ENCODE measurements around the gene WSCD1.

The WSCD1 gene

GRCh38 chr17:6107791-6108190 lies 37.6 kb downstream of the WSCD1 start:
- DNase-seq (ENCODE audit: low spot score), result no peak

GRCh38 chr17:6108382-6108781 lies 38.2 kb downstream of the WSCD1 start:
- no peak for DNase-seq (ENCODE audit: low spot score)

- no peak for DNase-seq (ENCODE audit: low spot score)
Observed at GRCh38 chr17:6108987-6109386, 38.8 kb downstream of the WSCD1 start.

- no peak for DNase-seq (ENCODE audit: low spot score)
Observed at GRCh38 chr17:6109536-6109935, 39.4 kb downstream of the WSCD1 start.

- DNase-seq (ENCODE audit: low spot score), result no peak
Observed at GRCh38 chr17:6110088-6110487, 39.9 kb downstream of the WSCD1 start.

GRCh38 chr17:6110592-6110991 lies 40.4 kb downstream of the WSCD1 start:
- DNase-seq (ENCODE audit: low spot score), result no peak

GRCh38 chr17:6120351-6120750 lies 50.2 kb downstream of the WSCD1 start:
- DNase-seq (ENCODE audit: low spot score), result no peak

GRCh38 chr17:6124856-6125255 lies 54.7 kb downstream of the WSCD1 start:
- no peak for DNase-seq (ENCODE audit: low spot score)

- no peak for DNase-seq (ENCODE audit: low spot score)
Observed at GRCh38 chr17:6126768-6127167, 56.6 kb downstream of the WSCD1 start.

GRCh38 chr17:6134721-6135120 lies 64.5 kb downstream of the WSCD1 start:
- no peak for DNase-seq (ENCODE audit: low spot score)

GRCh38 chr17:6135236-6135635 lies 65.1 kb downstream of the WSCD1 start:
- no peak for DNase-seq (ENCODE audit: low spot score)

- no peak for DNase-seq (ENCODE audit: low spot score)
Observed at GRCh38 chr17:6135996-6136395, 65.8 kb downstream of the WSCD1 start.

- no peak for DNase-seq (ENCODE audit: low spot score)
Observed at GRCh38 chr17:6137716-6138502, 67.7 kb downstream of the WSCD1 start.

GRCh38 chr17:6138761-6139446 lies 68.7 kb downstream of the WSCD1 start:
- no peak for DNase-seq (ENCODE audit: low spot score)

GRCh38 chr17:6139447-6139832 lies 69.3 kb downstream of the WSCD1 start:
- no peak for DNase-seq (ENCODE audit: low spot score)

GRCh38 chr17:6140188-6140587 lies 70.0 kb downstream of the WSCD1 start:
- DNase-seq (ENCODE audit: low spot score), result no peak

GRCh38 chr17:6140728-6141330 lies 70.7 kb downstream of the WSCD1 start:
- DNase-seq (ENCODE audit: low spot score), result no peak

- DNase-seq (ENCODE audit: low spot score), result no peak
Observed at GRCh38 chr17:6142701-6143100, 72.5 kb downstream of the WSCD1 start.

GRCh38 chr17:6145946-6146345 lies 75.8 kb downstream of the WSCD1 start:
- DNase-seq (ENCODE audit: low spot score), result no peak

GRCh38 chr17:6147042-6147441 lies 76.9 kb downstream of the WSCD1 start:
- DNase-seq (ENCODE audit: low spot score), result no peak

GRCh38 chr17:6153375-6153774 lies 83.2 kb downstream of the WSCD1 start:
- DNase-seq (ENCODE audit: low spot score), result no peak

- no peak for DNase-seq (ENCODE audit: low spot score)
Observed at GRCh38 chr17:6157716-6158115, 87.5 kb downstream of the WSCD1 start.

- DNase-seq (ENCODE audit: low spot score), result no peak
Observed at GRCh38 chr17:6159541-6160231, 89.5 kb downstream of the WSCD1 start.
